ENCODE results near the gene USP50.
"Not testable (repeated sequence)": the region's sequence is repeated elsewhere in the genome, so short reads cannot be mapped to it uniquely, and the experiment has no call there.

USP50 gene

GRCh38 chr15:50501815-50502214, 44.7 kb downstream of the USP50 start:
- DNase-seq = no peak

GRCh38 chr15:50500352-50500751, 46.1 kb downstream of the USP50 start:
- no peak for DNase-seq

- DNase-seq = no peak
Observed at GRCh38 chr15:50496692-50497091, 49.8 kb downstream of the USP50 start.

- not testable (repeated sequence) for DNase-seq
Observed at GRCh38 chr15:50494547-50494946, 51.9 kb downstream of the USP50 start.

GRCh38 chr15:50493625-50494024, 52.8 kb downstream of the USP50 start:
- DNase-seq = no peak

GRCh38 chr15:50487287-50487686, 59.2 kb downstream of the USP50 start:
- DNase-seq = no peak

- DNase-seq = no peak
Observed at GRCh38 chr15:50485389-50485788, 61.1 kb downstream of the USP50 start.

GRCh38 chr15:50484781-50485180, 61.7 kb downstream of the USP50 start:
- no peak for DNase-seq

GRCh38 chr15:50476143-50476542, 70.3 kb downstream of the USP50 start:
- DNase-seq = no peak

- no peak for DNase-seq
Observed at GRCh38 chr15:50471072-50471471, 75.4 kb downstream of the USP50 start.

- DNase-seq = no peak
Observed at GRCh38 chr15:50463423-50464358, 82.8 kb downstream of the USP50 start.

- no peak for DNase-seq
Observed at GRCh38 chr15:50458348-50459112, 87.9 kb downstream of the USP50 start.

- no peak for DNase-seq
Observed at GRCh38 chr15:50452927-50453326, 93.5 kb downstream of the USP50 start.
